GM23248 (cell line): ENCODE measurements around the gene PRR12.

ENCODE experiments used
- EZH2 ChIP-seq: fragments of 200-600 bp; sonication (generic); IDR thresholded peaks from 2 replicates; pipeline ENCODE4 v1.6.1; 2018; ENCODE audit warnings: antibody characterized with exemption, mild to moderate bottlenecking; ENCODE audit not compliant: insufficient read depth, poor library complexity, severe bottlenecking
- EZH2phosphoT487 ChIP-seq: fragments of 200-600 bp; sonication (generic); IDR thresholded peaks from 2 replicates; pipeline ENCODE4 v1.6.1; 2018; ENCODE audit warnings: antibody characterized with exemption, moderate library complexity, mild to moderate bottlenecking, low read depth; ENCODE audit not compliant: insufficient read depth

GRCh38 chr19:49596954-49597702 is 6.1 kb downstream of the PRR12 start:
- TF ChIP-seq EZH2 (no peak), EZH2phosphoT487 (no peak)
